GM19240 (cell line): ENCODE results near the gene UNC13D.
A peak's percentile ranks its signal among the peaks of the same experiment; 100 is the strongest.
"Not testable (repeated sequence)": the region's sequence is repeated elsewhere in the genome, so short reads cannot be mapped to it uniquely, and the experiment has no call there.

Source experiments
- DNase-seq: peaks from one replicate; pipeline ENCODE4 v3.0.0; 2011; ENCODE audit warnings: low spot score; ENCODE audit not compliant: insufficient read length

The UNC13D gene

GRCh38 chr17:75843577-75844529 lies at the start of gene UNC13D:
TSS of gene UNC13D (minus strand) at chr17:75844404. CDS start at chr17:75844337, 67 bp downstream.
- DNase-seq, result peak; percentile 62

- no peak for DNase-seq
Measured at GRCh38 chr17:75893305-75894048, 49.3 kb upstream of the UNC13D start.

GRCh38 chr17:75892556-75893224 lies 48.5 kb upstream of the UNC13D start:
- DNase-seq, result no peak

- no peak for DNase-seq
Measured at GRCh38 chr17:75891605-75892555, 47.7 kb upstream of the UNC13D start.

- DNase-seq, result no peak
Measured at GRCh38 chr17:75891022-75891604, 46.9 kb upstream of the UNC13D start.

- no peak for DNase-seq
Measured at GRCh38 chr17:75889454-75889853, 45.2 kb upstream of the UNC13D start.

GRCh38 chr17:75888484-75888883 lies 44.3 kb upstream of the UNC13D start:
- DNase-seq, result no peak

- DNase-seq, result not testable (repeated sequence)
Measured at GRCh38 chr17:75885860-75886259, 41.7 kb upstream of the UNC13D start.

GRCh38 chr17:75885431-75885830 lies 41.2 kb upstream of the UNC13D start:
- no peak for DNase-seq

GRCh38 chr17:75881678-75882454 lies 37.7 kb upstream of the UNC13D start:
- no peak for DNase-seq

- no peak for DNase-seq
Measured at GRCh38 chr17:75880266-75880665, 36.1 kb upstream of the UNC13D start.

GRCh38 chr17:75878174-75878998 lies 34.2 kb upstream of the UNC13D start, which contains the start of gene TRIM47:
TSS of gene TRIM47 (minus strand) at chr17:75878581. CDS start at chr17:75878548, 33 bp downstream.
- no peak for DNase-seq

GRCh38 chr17:75877752-75878173 lies 33.6 kb upstream of the UNC13D start:
- peak; percentile 63 for DNase-seq

GRCh38 chr17:75876938-75877751 lies 32.9 kb upstream of the UNC13D start:
- DNase-seq, result no peak

GRCh38 chr17:75876190-75876937 lies 32.2 kb upstream of the UNC13D start:
- DNase-seq, result peak; percentile 46

- no peak for DNase-seq
Measured at GRCh38 chr17:75875940-75876189, 31.7 kb upstream of the UNC13D start.
